ENCODE results near the gene PIP5KL1. TPM values are rescaled to one million over a fixed set of nuclear protein-coding genes. Genes with fewer than 3 reads are reported as not detected.

PIP5KL1 gene
- total RNA-seq, 1 experiment from 2014 or later: 7.8 TPM

GRCh38 chr9:127918183-127919107 lies 12.1 kb downstream of the PIP5KL1 start:
- DNase-seq (ENCODE audit: low read depth, low spot score) (no peak), ATAC-seq (no peak)
- in situ Hi-C loops (cut with HindIII; ENCODE audit: low pct_unique_long_range_greater_than_20kb, low sequenced_read_pairs): no loop called here
- H3K4me1 ChIP-seq (ENCODE audit: control insufficient read depth, insufficient read depth, low read length): peaks cover 36% of the 10 kb centered on the region
- no peaks in the 10 kb centered on the region for H3K9me3 ChIP-seq (ENCODE audit: control insufficient read depth, insufficient read depth, low read depth, low read length)
- H3K27me3 ChIP-seq (ENCODE audit: control insufficient read depth, insufficient read depth, low read length): no peaks in the 10 kb centered on the region
- no peak for TF ChIP-seq POLR2AphosphoS5 (IDR thresholded peaks at IDR 0.05; ENCODE audit: low read depth, low read length)
- TF ChIP-seq CTCF (IDR thresholded peaks at IDR 0.05): no peak; the same call in 1 of the 2 replicates
- H3K36me3 ChIP-seq (ENCODE audit: control insufficient read depth, insufficient read depth, low read length): no peaks in the 10 kb centered on the region
- POLR2A ChIA-PET: no interaction called here
- CTCF ChIA-PET: interaction anchor here (0.7 kb wide), 1 partner anchor 27 kb away, joined by 3 read pairs; no protein-coding TSS in a partner anchor
- H3K4me3 ChIP-seq (ENCODE audit: low read depth in 2 of 2, low read length in 2 of 2): no peak overlapping the region
- BruUV-seq (replicated peaks): no TSS peak
- intact Hi-C loops (cut with micrococcal nuclease; ENCODE audit: unreplicated experiment): no loop called here
- peak overlapping the region; percentile 81 for H3K27ac ChIP-seq (ENCODE audit: low read length)

- Histone ChIP-seq H3K36me3 (ENCODE audit: control insufficient read depth, insufficient read depth, low read length) (no peaks in the 10 kb centered on the region), H3K27me3 (ENCODE audit: control insufficient read depth, insufficient read depth, low read length) (no peaks in the 10 kb centered on the region), H3K4me3 (ENCODE audit: low read depth in 2 of 2, low read length in 2 of 2) (peak overlapping the region in 1 of 2 experiments; percentile 31; a peak in 2 of 4 replicates), H3K27ac (ENCODE audit: low read length) (peak overlapping the region; percentile 81), H3K9me3 (ENCODE audit: control insufficient read depth, insufficient read depth, low read depth, low read length) (no peaks in the 10 kb centered on the region), H3K4me1 (ENCODE audit: control insufficient read depth, insufficient read depth, low read length) (peaks cover 36% of the 10 kb centered on the region)
- intact Hi-C loops (cut with micrococcal nuclease; ENCODE audit: unreplicated experiment): no loop called here
- ChIA-PET CTCF (interaction anchor here (0.7 kb wide), 2 partner anchors 26 to 256 kb away, joined by 3 read pairs; no protein-coding TSS in a partner anchor), POLR2A (no interaction called here)
- no peak for ATAC-seq
- no TSS peak for BruUV-seq (replicated peaks)
- TF ChIP-seq SIN3A (IDR thresholded peaks at IDR 0.05; ENCODE audit: borderline replicate concordance, insufficient read depth, low read depth, low read length) (no peak), CTCF (IDR thresholded peaks at IDR 0.05) (no peak), POLR2AphosphoS5 (IDR thresholded peaks at IDR 0.05; ENCODE audit: low read depth, low read length) (no peak), TCF7L2 (IDR thresholded peaks at IDR 0.05; ENCODE audit: low read depth, low read length) (no peak), REST (IDR thresholded peaks at IDR 0.05; ENCODE audit: insufficient read depth in 1 of 2, low read depth in 2 of 2, low read length in 1 of 2) (no peak)
- in situ Hi-C loops (cut with HindIII; ENCODE audit: low pct_unique_long_range_greater_than_20kb, low sequenced_read_pairs): no loop called here
- no peak for DNase-seq (ENCODE audit: low read depth, low spot score)
Measured at GRCh38 chr9:127917603-127918002, 13.0 kb downstream of the PIP5KL1 start.

All from Panc1 (cell line).